ENCODE results near the gene CBY3. TPM values are rescaled to one million over a fixed set of nuclear protein-coding genes. Genes with fewer than 3 reads are reported as not detected.

Gene CBY3
- not detected for total RNA-seq
- long read RNA-seq, donor 1, partial matches to known transcripts: 0 of 3 reads
- long read RNA-seq, donor 1, other reads (novel, unspliced or antisense): 3 of 3 reads
- long read RNA-seq, donor 2, partial matches to known transcripts: 0 of 1 reads
- long read RNA-seq, donor 2, other reads (novel, unspliced or antisense): 1 of 1 reads

DNA sequence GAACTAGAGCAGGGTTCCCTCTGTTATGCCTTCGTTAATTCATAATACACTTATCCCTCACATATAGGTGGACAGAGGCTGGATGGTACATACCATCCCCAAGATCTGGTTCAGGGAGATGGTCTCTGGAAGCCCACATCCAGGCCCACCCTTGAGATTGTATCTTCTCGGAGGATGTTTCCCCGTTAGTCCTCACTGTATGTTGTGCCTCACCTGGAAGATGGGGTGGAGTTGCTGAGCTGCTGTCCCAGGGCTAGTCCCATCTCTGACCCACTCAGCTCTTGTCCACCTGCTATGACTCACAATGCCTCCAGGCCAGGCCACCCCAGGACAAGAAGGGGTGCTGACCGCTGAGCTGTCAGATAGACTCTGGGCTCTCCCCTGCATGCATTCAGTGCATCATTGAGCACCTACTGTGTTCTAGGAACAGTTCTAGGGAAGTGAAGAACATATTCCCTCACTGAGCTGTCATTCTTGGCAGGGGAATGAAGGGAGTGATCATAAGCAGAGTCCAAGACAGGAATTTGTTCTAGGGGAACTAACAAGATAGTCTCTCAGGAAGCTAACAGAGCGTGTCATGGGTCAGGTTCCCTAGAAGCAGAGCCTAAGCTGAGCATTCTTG, at the start of gene CBY3:
CBY3 (minus strand) TSS at position 255 of the 622 bp plus-strand sequence; CDS start at position 139, 116 bp downstream.
- Histone ChIP-seq H3K4me3 (no peak within 1 kb of the TSS), H3K9me3 (no peaks in the 10 kb centered on the region), H3K36me3 (ENCODE audit: low read depth) (no peaks in the 10 kb centered on the region), H3K4me1 (ENCODE audit: low read depth) (peaks cover 14% of the 10 kb centered on the region)
- intact Hi-C loops (cut with DNase I, micrococcal nuclease): no loop called here
- ATAC-seq: no peak
- no peak for DNase-seq
- TF ChIP-seq, protein P1, sequence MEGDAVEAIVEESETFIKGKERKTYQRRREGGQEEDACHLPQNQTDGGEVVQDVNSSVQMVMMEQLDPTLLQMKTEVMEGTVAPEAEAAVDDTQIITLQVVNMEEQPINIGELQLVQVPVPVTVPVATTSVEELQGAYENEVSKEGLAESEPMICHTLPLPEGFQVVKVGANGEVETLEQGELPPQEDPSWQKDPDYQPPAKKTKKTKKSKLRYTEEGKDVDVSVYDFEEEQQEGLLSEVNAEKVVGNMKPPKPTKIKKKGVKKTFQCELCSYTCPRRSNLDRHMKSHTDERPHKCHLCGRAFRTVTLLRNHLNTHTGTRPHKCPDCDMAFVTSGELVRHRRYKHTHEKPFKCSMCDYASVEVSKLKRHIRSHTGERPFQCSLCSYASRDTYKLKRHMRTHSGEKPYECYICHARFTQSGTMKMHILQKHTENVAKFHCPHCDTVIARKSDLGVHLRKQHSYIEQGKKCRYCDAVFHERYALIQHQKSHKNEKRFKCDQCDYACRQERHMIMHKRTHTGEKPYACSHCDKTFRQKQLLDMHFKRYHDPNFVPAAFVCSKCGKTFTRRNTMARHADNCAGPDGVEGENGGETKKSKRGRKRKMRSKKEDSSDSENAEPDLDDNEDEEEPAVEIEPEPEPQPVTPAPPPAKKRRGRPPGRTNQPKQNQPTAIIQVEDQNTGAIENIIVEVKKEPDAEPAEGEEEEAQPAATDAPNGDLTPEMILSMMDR (IDR thresholded peaks at IDR 0.05): no peak

DNA sequence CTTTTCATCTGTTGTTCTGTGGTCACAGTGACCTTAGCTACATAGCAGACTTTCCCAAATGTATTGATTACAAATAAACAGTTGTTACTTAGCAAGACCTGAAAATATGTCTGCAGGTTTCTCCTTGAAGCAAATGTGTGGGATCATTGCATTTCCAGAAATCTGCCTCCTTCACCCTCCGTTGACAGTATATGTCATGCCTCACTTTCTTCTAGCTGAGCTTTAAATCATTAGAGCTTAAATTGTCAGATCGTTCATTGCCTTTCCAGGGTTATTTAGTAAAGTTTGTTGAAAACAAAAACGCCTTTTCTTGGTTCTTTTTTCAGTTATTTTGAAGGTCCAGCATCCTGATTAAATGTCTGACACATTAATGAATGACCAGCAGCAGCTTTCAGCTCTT, 49.5 kb upstream of the CBY3 start:
- Histone ChIP-seq H3K4me3 (no peak overlapping the region), H3K9me3 (no peaks in the 10 kb centered on the region), H3K36me3 (ENCODE audit: low read depth) (peaks cover 22% of the 10 kb centered on the region), H3K4me1 (ENCODE audit: low read depth) (peaks cover 27% of the 10 kb centered on the region)
- intact Hi-C loops (cut with DNase I, micrococcal nuclease): no loop called here
- no peak for DNase-seq
- TF ChIP-seq, protein P1 (IDR thresholded peaks at IDR 0.05): no peak
- no peak for ATAC-seq

DNA sequence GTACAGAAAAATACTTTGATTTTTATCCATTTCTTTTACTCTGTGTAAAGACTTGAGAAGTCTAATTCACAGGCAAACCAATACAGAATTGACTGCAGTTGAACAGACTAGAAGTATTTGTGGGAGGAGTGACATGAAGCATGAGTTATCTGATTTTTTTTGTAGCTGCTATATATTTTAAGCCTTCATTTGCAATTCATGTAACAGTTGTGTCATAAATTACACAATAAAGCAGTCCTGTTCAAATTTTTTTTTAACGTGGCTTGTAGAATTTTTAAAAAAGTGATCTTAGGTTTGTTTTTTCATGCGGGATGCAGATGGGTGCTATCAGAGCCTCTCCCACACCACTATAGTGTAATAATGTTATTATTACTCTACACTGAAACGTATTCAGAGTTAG, 48.9 kb upstream of the CBY3 start:
- Histone ChIP-seq H3K4me1 (ENCODE audit: low read depth) (peaks cover 23% of the 10 kb centered on the region), H3K36me3 (ENCODE audit: low read depth) (peaks cover 29% of the 10 kb centered on the region), H3K4me3 (no peak overlapping the region), H3K9me3 (no peaks in the 10 kb centered on the region)
- TF ChIP-seq, protein P1 (IDR thresholded peaks at IDR 0.05): no peak
- no peak for DNase-seq
- ATAC-seq: no peak
- intact Hi-C loops (cut with DNase I, micrococcal nuclease): no loop called here

DNA sequence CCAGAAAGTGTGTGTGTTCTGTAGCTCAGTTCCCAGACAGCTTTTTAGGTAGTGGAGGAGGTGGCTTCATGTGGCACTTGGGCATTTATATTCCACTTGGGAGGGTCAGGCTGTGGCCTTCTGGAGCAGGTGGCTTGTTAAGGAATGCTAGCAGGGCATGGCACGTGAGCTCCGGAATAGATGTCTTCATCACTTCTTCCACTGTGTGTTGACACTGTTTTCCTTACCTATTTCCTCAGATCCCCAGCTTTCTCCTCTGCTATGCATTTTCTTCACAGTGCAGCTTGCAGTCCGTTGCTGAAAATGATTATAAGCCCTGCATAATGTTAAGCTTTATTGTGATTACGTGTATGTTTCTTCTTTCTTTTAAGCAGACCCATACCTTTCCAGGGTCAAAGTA, 48.5 kb upstream of the CBY3 start:
- ATAC-seq (no peak), DNase-seq (no peak)
- Histone ChIP-seq H3K4me3 (no peak overlapping the region), H3K36me3 (ENCODE audit: low read depth) (peaks cover 33% of the 10 kb centered on the region), H3K4me1 (ENCODE audit: low read depth) (peaks cover 18% of the 10 kb centered on the region), H3K9me3 (no peaks in the 10 kb centered on the region)
- TF ChIP-seq, protein P1 (IDR thresholded peaks at IDR 0.05): no peak
- intact Hi-C loops (cut with DNase I, micrococcal nuclease): no loop called here

DNA sequence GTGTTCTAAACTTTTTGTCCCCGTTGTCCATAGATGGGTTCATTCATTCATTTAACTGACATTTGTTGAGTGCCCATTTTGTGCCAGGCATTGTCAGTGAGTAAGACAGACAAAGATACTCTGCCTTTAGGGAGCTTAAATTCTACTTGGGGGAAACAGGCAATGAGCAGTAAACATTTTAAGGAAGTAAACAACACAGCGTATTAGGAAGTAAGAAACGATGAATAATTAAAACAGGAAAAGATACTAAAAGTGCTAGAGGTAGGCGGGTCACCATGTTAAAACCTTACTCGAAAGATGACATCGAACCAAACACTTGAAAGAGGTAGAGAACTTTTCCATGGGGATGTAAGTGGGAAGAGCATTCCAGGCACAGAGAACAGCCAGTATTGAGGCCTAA, 46.3 kb upstream of the CBY3 start:
- intact Hi-C loops (cut with DNase I, micrococcal nuclease): no loop called here
- TF ChIP-seq, protein P1 (IDR thresholded peaks at IDR 0.05): no peak
- Histone ChIP-seq H3K9me3 (no peaks in the 10 kb centered on the region), H3K4me1 (ENCODE audit: low read depth) (peaks cover 9% of the 10 kb centered on the region), H3K4me3 (no peak overlapping the region), H3K36me3 (ENCODE audit: low read depth) (peaks cover 45% of the 10 kb centered on the region)
- no peak for ATAC-seq
- no peak for DNase-seq

Measured in mucosa of descending colon (tissue), 3 donors.